Body of pancreas (tissue), 4 donors: ENCODE measurements around the gene FCAMR.

Experiments
- POLR2A ChIP-seq, 3 donors: fragments of 450-650 bp; IDR thresholded peaks; one replicate each; pipeline ENCODE4 v1.6.1; 2016; ENCODE audit warnings: antibody characterized with exemption in 3 of 3, mild to moderate bottlenecking in 2 of 3
- TF ChIP-seq, protein P1 (sequence below), 7 experiments: fragments of 450-650 bp in 4 of 7; fragments of 200-600 bp in 3 of 7; sonication (generic) in 3 of 7; IDR thresholded peaks; one replicate each; pipeline ENCODE4 v1.5.1; 2016 to 2019; ENCODE audit warnings: antibody characterized with exemption in 7 of 7

DNA sequence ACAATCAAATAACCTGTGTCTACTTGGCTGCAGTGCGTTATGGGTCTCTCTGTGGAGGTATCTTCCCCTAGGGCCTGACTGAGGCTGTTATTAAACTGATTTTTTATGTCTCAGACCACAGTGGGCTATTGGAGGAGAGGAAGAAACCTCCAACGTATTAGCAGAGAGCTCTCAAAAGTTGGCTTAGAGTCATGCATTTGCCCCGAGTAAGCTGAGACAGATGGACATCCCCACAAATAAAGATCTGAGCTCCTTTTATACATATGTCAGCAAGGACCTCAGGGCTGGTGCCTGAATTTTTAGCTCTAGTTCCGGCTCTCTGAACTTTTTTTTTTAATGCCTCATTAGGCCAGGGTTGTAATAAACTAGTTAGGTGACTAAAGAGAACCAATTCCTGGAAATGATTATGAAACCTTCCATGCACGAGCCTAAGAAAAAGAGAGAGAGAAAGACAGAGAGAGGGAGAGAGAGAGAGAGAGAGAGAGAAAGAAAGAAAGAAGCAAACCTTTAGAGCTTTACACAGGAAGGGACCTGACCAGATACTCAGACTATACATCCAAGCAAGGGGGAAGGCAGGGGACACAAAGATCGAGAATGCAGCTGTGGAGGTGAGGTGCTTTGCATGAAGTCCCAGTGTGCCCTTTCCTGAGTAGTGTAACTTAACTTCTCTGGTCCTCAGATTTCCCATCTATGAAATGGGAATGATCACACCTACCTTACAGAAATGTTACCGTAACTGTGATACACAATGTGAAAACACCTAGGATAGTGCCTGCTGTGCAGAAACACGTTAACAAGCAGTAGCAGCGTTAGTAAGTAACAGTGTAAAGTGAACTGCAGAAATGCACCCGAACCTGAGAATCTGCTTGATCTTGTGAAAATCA is 15.6 kb downstream of the FCAMR start:
- TF ChIP-seq, protein P1, sequence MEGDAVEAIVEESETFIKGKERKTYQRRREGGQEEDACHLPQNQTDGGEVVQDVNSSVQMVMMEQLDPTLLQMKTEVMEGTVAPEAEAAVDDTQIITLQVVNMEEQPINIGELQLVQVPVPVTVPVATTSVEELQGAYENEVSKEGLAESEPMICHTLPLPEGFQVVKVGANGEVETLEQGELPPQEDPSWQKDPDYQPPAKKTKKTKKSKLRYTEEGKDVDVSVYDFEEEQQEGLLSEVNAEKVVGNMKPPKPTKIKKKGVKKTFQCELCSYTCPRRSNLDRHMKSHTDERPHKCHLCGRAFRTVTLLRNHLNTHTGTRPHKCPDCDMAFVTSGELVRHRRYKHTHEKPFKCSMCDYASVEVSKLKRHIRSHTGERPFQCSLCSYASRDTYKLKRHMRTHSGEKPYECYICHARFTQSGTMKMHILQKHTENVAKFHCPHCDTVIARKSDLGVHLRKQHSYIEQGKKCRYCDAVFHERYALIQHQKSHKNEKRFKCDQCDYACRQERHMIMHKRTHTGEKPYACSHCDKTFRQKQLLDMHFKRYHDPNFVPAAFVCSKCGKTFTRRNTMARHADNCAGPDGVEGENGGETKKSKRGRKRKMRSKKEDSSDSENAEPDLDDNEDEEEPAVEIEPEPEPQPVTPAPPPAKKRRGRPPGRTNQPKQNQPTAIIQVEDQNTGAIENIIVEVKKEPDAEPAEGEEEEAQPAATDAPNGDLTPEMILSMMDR (IDR thresholded peaks at IDR 0.05): no peak
- TF ChIP-seq POLR2A (IDR thresholded peaks at IDR 0.05): no peak
